HEK293T (cell line): ENCODE data around the gene CIB1.

Experiments used
- ARNT ChIP-seq: fragments of 450-650 bp; IDR thresholded peaks from 2 replicates; pipeline ENCODE4 v1.6.1; 2017; ENCODE audit warnings: mild to moderate bottlenecking
- ELF4 ChIP-seq: fragments of 450-650 bp; IDR thresholded peaks from 2 replicates; pipeline ENCODE4 v1.6.1; 2017; ENCODE audit warnings: antibody characterized with exemption
- FOXM1 ChIP-seq: fragments of 450-650 bp; IDR thresholded peaks from 2 replicates; pipeline ENCODE4 v1.6.1; 2017; ENCODE audit warnings: mild to moderate bottlenecking, borderline replicate concordance
- TARDBP ChIP-seq: fragments of 450-650 bp; IDR thresholded peaks from 2 replicates; pipeline ENCODE4 v1.6.1; 2016
- TF ChIP-seq, protein P1 (sequence below): fragments of 450-650 bp; IDR thresholded peaks from 2 replicates; pipeline ENCODE4 v1.6.1; 2016

DNA sequence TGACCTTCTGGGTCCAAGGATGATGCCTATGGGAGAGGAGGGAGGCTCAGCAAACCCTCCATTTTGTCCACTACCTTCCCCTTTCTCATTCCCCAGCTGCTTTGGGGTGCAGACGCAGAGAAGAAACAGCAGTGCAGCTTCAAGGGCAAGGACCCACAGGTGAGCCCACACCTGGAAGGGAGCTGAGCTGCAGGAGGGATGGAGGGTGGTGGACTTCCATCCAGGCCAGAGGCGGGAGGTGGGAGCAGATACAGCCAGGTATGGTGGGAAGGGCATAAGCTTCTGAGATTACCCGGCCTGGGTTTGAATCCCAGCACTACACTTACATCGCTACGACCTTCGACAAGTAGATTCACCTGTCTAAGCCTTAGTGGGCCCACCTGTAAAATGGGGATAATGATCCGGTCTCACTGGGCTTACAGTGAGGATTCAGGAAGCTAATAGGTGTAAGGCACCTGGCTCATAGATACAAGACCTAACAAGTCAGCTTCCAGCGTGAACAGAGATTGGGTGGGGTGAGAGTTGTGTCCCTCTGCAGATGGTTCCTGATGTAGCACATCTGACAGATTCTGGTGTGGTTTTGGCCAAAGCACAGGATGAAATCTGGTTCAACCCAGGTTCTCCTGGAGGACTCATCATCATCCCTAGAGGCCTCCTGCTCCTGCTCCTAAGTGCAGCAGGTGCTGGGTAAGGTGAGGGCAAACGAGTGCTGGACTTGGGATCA lies 15.9 kb downstream of the CIB1 start:
- TF ChIP-seq, protein P1, sequence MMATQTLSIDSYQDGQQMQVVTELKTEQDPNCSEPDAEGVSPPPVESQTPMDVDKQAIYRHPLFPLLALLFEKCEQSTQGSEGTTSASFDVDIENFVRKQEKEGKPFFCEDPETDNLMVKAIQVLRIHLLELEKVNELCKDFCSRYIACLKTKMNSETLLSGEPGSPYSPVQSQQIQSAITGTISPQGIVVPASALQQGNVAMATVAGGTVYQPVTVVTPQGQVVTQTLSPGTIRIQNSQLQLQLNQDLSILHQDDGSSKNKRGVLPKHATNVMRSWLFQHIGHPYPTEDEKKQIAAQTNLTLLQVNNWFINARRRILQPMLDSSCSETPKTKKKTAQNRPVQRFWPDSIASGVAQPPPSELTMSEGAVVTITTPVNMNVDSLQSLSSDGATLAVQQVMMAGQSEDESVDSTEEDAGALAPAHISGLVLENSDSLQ = no peak
- TF ChIP-seq ELF4 = no peak
- TF ChIP-seq FOXM1 = no peak
- no peak for TF ChIP-seq TARDBP
- TF ChIP-seq ARNT = no peak
